DMS 273 (cell line): ENCODE measurements around the gene SDK1.

Source experiments
- DNase-seq: peaks from one replicate; lab custom pipeline; 2025; ENCODE audit not compliant: unreplicated experiment; lab: John Stamatoyannopoulos, UW

Gene SDK1

GRCh38 chr7:4057289-4057616, 756.2 kb downstream of the SDK1 start:
- DNase-seq, result no peak

DNA sequence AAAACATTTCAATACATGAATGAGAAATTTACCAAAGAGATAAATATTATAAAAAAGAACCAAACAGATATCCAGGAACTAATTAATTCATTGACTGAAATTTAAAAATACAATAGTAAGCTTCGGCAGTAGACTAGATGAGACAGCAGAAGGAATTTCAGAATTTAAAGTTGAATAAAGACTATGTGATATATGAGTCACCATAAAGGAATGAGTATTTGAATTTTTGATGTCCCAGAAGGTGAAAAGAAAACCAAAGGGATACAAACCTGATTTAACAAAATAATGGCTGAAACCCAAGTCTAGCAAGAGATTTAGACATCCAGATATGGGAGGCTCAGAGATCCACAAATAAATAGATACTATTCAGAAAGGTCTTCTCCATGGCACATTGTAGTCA, 757.1 kb downstream of the SDK1 start:
- no peak for DNase-seq

- no peak for DNase-seq
Measured at GRCh38 chr7:4065190-4065589, 764.1 kb downstream of the SDK1 start.

DNA sequence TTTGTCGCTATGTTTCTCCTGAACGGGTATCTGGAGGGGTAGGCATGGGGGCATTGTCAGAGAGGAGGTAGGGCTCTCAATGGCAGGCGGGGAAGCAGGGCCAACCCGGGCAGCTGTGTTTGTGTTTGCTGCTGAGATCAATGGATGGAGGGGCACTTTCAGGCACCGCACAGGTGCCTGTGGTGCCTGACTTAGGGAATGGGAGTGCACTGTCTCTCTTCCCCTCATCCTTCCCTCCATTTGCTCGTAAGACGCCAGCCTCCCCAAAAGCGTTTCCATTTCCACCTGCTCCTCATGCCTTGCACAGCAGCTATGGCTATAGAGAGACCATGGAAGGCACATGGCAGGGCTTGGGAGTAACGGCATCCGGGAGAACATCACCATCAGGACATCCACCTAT, 765.2 kb downstream of the SDK1 start:
- DNase-seq, result no peak

GRCh38 chr7:4066626-4067475, 765.8 kb downstream of the SDK1 start:
- DNase-seq, result no peak

GRCh38 chr7:4067476-4067760, 766.4 kb downstream of the SDK1 start:
- no peak for DNase-seq

- no peak for DNase-seq
Measured at GRCh38 chr7:4067874-4068273, 766.8 kb downstream of the SDK1 start.

- no peak for DNase-seq
Measured at GRCh38 chr7:4068286-4068685, 767.2 kb downstream of the SDK1 start.

DNA sequence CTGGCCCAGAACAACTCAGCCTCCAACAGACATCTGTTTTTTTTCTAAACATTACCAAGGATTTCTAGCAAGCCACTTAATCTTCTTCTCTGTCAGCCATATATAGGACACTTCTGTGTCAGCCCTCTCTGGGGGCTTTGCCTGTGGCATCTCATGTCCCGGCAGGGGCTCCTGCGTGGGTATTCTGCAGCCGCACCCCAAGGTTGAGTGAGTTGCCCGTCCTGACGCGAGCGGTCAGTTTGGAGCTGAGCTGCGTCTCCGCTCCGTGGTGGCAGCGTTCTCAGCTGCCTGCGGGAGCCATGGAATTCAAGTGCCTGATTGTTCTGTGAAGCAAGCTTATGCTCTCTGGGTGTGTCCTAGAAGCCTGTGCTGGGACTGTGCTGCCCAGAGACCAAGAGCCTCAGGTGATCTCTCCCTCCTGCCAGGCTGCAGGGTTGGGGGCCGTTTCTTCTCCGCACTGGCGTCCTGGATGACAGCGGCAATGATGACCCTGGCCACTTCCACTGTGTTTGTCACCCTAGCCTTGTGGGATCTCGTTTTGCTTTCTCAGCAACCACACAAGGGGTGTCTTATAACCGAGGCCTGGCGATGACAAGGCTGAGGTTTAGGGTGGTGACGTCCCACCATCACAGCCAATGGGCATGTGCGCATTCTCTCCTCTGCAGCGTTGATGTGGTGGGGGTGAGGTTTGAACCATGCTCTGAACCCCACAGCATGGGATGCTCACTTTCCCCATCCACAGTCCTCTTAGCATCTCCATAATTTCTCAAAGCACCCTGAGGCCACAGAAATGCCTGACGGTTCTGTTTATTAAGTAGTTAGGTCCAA, 768.4 kb downstream of the SDK1 start:
- DNase-seq, result no peak

GRCh38 chr7:4070214-4070613, 769.2 kb downstream of the SDK1 start:
- no peak for DNase-seq

GRCh38 chr7:4071370-4072058, 770.5 kb downstream of the SDK1 start:
- DNase-seq, result no peak

DNA sequence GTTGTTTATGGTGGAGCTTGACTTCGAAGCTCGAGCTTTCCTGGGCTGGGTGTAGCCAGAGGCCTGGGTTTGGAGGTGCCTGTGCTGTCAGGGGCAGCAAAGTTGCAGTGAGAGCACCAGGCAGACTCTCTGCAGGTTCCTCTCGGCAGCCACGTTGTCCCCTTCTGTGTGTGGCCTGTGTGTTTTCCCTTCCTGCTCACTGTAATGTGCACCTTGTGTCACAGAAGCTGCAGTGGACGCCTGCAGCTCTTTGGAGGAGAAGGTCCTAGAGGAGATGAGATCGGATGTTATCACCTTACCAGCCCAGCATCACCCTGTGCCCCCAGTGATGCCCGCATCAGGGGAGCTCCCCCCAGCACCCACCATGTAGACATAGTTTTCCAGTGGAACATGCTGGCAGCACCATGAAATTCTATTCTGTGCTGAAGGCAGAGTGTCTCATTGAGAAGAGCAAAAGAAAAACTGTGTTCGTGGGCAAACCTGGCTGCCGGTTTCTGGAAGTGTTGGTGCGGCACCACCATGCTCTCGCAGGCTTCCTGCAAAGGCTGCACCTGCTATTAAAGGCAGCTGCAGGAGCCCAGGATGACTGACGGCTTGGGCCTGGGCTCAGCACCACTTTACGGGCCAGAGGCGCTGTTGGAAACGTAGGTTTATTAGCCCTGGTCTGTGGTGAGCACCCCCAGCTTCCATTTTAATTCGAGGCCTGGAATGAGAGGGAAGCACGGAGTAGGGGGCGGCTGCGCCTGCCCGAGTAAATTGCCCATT, 771.3 kb downstream of the SDK1 start:
- DNase-seq, result no peak

- no peak for DNase-seq
Measured at GRCh38 chr7:4073052-4073451, 772.0 kb downstream of the SDK1 start.

GRCh38 chr7:4073750-4074149, 772.7 kb downstream of the SDK1 start:
- DNase-seq, result no peak

DNA sequence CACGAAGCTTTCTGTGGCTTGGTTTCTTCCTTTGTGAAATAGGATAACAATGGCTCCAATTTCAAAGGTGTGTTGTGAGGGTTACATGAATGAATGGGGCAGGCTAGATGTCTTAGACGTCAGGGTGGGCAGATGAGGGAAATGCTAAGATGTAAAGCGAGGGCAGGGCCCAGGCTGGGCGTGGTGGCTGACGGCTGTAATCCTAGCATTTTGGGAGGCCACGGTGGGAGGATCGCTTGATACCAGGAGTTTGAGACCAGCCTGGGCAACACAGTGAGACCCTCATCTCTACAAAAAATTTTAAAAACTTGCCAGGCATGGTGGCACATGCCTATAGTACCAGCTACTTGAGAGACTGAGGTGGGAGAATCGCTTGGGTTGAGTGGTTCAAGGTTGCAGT, 773.4 kb downstream of the SDK1 start:
- no peak for DNase-seq

DNA sequence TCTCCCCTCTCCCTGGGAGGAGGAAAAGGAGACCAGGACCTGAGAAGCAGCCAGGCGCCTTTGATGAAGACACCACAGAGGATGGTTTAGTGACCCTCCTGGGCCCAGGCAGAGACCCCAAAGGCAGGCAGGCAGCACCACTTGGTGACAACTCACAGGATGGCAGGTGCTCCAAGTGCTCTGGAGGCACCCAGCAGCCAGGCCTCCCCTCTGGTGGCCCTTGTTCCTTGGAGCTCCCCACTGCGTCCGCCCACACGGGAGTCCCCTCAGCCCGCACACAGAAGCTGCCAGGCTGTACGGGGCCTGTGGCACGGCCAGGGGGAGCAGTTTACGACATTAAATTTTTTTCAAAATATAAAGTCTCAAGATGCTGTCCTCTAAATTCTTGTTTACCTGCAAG, 773.9 kb downstream of the SDK1 start:
- DNase-seq, result no peak

DNA sequence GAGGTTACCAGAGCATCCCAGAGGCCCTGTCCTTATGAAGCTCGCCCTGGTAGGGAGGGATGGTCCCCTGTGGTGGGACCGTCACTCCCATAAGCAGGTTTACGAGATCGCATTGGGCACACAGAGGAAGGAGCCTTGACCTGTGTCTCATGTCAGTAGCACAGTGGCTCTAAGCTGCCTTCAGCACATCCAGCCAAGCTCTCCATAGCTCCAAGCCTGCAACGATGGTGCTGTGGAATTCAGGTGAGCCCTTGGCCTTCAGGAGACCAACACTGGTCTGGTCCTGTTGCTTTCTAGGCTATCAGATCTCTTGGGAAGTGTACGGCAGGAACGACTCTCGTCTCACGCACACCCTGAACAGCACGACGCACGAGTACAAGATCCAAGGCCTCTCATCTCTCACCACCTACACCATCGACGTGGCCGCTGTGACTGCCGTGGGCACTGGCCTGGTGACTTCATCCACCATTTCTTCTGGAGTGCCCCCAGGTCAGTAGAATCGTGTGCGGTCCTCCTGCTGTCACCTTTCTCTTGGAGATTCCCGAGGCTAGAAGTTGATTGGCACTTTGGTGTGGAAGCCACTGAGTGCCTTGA, 775.7 kb downstream of the SDK1 start:
- no peak for DNase-seq

GRCh38 chr7:4077980-4078379, 776.9 kb downstream of the SDK1 start:
- DNase-seq, result no peak

GRCh38 chr7:4078580-4078979, 777.5 kb downstream of the SDK1 start:
- no peak for DNase-seq

DNA sequence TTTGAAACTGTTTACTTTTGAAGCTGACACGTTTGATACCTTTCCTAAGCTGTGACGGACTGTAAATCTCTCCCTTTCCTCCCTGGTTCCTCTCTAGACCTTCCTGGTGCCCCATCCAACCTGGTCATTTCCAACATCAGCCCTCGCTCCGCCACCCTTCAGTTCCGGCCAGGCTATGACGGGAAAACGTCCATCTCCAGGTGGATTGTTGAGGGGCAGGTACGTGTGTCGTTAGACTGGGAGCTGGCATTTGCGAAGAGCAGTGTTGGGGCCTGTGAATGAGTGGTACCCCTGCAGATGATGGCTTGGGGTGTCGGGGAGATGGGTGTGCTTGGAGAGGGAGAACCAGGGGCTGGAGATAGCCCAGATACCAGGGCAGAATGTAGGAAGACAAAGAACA, 778.3 kb downstream of the SDK1 start:
- DNase-seq, result no peak

GRCh38 chr7:4079956-4080355, 778.9 kb downstream of the SDK1 start:
- DNase-seq, result no peak
